HG03521 (cell line): ENCODE results near the gene SEC61A2.

ENCODE experiments used
- ATAC-seq: cut with Tn5 transposase; IDR thresholded peaks from one replicate; pipeline ENCODE4 v1.9.1; 2021; ENCODE audit warnings: mild to moderate bottlenecking, moderate library complexity; ENCODE audit not compliant: unreplicated experiment

The SEC61A2 gene

DNA sequence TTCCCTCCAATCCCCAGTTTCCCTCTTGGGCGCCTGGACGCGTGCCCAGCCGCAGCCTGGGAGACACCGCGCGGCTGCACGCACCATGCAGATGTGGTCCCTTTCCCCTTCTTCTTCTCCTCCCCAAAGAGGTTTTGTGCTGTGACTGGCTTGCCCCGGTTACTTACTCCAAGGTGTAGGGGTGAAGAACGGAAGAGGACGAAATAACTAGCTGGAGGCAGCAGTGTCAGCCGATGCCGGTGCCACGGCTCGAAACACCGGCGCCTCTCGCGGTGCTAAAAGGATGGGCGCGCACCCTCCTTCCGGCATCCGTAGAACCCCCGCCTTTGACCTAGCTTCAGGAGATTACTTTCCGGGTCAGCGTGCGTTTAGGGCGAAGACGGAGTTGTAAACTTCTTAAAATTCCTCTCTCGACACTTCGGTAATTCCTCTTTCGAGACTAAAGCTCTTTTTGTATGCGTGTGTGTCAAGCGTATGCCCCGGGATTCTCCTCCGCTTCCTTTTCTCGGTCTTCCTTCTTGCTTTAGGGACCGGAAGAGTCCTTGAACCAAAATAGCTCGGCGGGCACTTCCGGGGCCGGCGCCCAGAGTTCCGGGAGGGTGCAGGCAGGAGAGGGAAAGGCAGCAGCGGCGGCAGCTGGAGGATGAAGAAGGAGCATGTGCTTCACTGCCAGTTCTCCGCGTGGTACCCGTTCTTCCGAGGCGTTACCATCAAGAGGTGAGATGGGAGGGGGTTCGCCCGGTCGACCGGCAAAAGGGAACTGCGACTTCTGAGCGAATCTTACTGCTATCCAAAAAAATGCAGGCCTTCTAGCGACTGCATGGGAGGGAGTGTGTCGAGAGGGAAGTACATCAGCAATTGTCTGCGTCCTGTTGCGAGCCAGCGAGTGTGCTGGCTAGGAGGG lies 66.4 kb downstream of the SEC61A2 start, which contains the start of the genes CDC123 and NUDT5:
TSS of gene CDC123 (plus strand) at position 586 of the 904 bp plus-strand sequence. CDS start at position 644, 58 bp downstream.
TSS of gene NUDT5 (minus strand) at position 289 of the 904 bp plus-strand sequence. CDS start 9,600 bp downstream, outside the sequence.
- peak; percentile 91 for ATAC-seq

- no peak for ATAC-seq
Observed at GRCh38 chr10:12196531-12197211, 67.2 kb downstream of the SEC61A2 start.

GRCh38 chr10:12198156-12198555 lies 68.7 kb downstream of the SEC61A2 start:
- no peak for ATAC-seq

GRCh38 chr10:12200850-12201249 lies 71.4 kb downstream of the SEC61A2 start:
- ATAC-seq: no peak

DNA sequence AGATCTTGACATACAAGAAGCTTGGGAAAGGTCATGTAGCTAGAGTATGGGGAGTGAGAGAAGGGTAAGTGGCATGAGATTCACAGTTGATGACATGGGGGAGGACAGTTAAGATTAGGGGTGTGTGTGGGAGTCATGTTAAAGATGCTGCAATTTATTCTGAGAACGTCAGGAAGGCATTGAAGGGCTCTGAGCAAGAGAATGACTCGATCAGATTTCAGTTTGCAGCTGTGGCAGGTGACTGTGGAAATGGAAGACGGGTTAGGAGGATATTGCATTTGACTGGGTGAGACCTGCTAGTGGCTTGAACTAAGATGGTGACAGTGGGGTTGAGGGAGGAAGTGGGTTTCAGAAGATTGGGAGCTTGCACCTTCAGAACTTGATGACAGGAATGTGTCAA lies 72.1 kb downstream of the SEC61A2 start:
- no peak for ATAC-seq

DNA sequence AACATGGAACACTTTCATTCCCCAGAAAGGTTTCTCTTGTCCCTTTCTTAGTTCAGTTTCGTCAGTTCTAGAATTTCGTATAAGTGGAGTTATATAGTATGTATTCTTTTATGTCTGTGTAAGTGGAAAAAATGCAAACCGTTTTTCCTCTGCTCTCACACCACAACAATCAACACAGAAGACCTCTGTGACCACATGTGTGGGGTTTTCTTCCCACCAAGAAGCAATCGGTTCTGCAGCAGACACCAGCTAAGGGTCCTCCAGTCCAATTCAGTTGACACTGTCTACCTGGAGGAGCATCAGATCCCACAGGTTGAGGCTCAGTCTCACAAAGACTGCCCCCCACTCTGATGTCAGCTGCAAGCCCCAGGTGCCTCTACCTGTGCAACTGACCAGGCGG lies 72.7 kb downstream of the SEC61A2 start:
- ATAC-seq: no peak

DNA sequence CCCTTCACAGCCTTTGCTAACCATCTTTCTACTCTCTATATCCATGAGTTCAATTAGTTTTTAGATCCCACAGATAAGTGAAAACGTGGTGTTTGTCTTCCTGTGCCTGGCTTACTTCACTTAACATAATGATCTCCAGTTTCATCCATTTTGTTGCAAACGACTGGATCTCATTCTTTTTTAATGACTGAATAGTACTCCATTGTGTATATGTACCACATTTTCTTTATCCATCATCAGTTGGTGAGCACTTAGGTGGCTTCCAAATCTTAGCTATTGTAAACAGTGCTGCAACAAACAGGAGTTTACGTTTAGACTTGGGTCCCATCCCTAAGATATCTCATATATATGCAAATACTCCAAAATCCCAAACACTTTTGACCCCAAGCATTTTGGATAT lies 75.6 kb downstream of the SEC61A2 start:
- ATAC-seq: no peak

DNA sequence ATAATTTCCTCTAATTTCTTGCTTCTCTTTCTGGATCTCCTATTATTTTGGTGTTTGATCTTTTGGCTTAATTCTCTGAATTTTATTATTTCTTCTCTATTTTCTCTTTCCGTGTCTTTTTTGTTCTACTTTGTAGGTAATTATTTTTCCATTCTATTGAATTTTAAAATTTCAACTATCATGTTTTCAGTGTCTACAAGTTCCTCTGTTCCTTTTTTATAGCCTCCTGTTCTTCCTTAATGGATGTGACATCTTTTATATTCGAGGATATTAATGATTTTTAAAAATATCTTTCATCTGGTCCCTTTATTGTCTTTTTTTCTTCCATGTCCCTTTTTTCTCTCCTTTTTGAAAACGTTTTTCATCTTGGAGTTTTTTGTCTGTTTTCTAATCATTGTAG lies 77.6 kb downstream of the SEC61A2 start:
- no peak for ATAC-seq

- no peak for ATAC-seq
Observed at GRCh38 chr10:12208460-12208859, 79.0 kb downstream of the SEC61A2 start.

GRCh38 chr10:12212454-12212853 lies 83.0 kb downstream of the SEC61A2 start:
- ATAC-seq: no peak

DNA sequence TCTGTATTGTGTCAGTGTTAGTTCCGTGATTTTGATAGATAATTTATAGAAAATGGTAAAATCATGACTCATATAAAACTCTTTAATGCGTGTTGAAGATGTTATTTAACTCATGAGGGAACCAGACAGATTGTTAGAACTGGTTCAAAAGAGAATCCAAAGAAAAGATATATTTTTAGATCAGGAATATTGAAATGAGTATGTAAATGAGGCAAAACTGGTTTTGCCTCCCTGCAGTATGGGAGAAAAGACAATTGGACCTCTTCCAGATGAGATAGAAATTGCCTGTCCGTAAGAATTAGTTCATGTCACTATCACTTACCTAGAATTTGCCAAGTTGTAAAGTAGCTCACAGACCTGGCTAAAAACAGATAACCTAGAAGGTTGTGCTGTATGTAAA lies 84.1 kb downstream of the SEC61A2 start:
- no peak for ATAC-seq

DNA sequence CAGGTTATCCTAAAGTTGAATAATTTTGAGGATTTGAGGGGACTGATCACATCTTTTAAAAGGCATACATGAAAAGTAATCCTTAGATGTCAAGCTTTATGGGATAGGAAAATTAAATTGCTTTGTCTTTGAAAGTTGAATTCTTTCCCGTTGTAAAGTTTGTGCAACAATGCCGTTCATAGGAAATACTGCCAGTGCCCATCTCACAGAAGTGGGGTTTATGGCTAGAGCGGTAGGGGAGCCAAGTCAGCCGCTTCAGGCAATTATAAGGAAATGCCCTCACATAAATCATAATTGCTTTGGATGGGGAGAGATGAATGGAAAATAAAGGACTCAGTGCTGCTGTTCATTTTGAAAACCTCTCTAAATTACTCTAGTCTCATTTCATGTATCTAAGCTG lies 84.6 kb downstream of the SEC61A2 start:
- no peak for ATAC-seq

GRCh38 chr10:12214763-12215218 lies 85.3 kb downstream of the SEC61A2 start:
- ATAC-seq: no peak
